Measurements from ENCODE around the gene ZMIZ1.
"Not testable (repeated sequence)": the region's sequence is repeated elsewhere in the genome, so short reads cannot be mapped to it uniquely, and the experiment has no call there.

Gene ZMIZ1

GRCh38 chr10:79327090-79327457 is 258.3 kb downstream of the ZMIZ1 start:
- DNase-seq (ENCODE audit: low spot score) = no peak

GRCh38 chr10:79328147-79328701 is 259.5 kb downstream of the ZMIZ1 start:
- DNase-seq (ENCODE audit: low spot score) = no peak

GRCh38 chr10:79328737-79329504 is 260.2 kb downstream of the ZMIZ1 start:
- peak; percentile 93 for DNase-seq (ENCODE audit: low spot score)

- peak; percentile 84 for DNase-seq (ENCODE audit: low spot score)
Measured at GRCh38 chr10:79329529-79329928, 260.8 kb downstream of the ZMIZ1 start.

- peak; percentile 95 for DNase-seq (ENCODE audit: low spot score)
Measured at GRCh38 chr10:79331226-79331625, 262.5 kb downstream of the ZMIZ1 start.

DNA sequence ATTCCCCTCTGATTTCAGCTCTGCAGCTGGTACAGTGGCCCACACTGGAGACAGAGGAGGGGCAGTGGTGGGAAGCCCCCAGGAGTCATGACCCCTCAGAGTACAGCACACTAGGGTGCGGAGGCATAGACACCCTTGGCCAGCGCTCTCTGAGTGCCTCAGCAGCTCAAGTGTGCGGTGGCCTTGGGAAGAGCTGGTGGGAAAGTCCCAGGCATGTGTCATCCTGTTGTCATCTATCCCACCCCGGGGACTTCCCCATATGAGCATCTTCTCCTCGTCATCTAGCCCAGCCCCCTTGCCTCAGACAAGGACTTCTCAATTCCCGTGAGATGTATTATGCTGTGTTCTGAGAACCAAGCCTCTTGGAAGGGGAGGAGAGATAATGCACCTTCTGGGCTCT is 262.9 kb downstream of the ZMIZ1 start:
- DNase-seq (ENCODE audit: low spot score) = peak; percentile 97

DNA sequence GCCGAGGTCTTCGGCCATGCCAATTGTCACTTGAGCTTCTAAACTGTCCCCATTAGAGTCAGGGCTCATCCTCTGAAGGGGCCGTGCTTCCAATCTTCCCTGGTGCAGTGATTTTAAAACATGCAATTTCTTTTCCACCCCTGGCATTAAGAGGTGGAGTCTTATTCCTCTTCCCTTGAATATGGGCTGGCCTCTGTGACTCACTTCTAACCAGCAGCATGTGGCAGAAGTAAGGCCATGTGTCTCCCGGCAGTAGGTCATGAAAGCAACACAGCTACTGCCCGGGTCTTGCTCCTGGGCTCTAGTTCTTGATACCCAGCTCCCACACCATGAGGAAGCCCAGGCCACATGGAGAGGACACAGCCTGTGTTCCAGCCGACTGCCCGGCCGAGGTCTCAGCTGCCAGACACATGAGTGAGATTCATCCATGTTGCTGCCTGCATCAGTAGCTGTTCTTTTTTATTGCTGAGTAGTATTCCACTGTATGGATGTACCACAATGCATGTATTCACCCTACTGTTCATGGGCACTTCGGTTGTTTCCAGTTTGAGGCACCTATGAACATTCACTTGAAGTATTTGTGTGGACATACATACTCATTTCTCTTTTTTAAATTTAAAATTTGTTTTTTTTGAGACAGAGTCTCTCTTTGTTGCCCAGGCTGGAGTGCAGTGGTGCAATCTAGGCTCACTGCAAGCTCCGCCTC is 264.0 kb downstream of the ZMIZ1 start:
- not testable (repeated sequence) for DNase-seq (ENCODE audit: low spot score)

- peak; percentile 86 for DNase-seq (ENCODE audit: low spot score)
Measured at GRCh38 chr10:79333513-79333912, 264.7 kb downstream of the ZMIZ1 start.

GRCh38 chr10:79334573-79334972 is 265.8 kb downstream of the ZMIZ1 start:
- no peak for DNase-seq (ENCODE audit: low spot score)

DNA sequence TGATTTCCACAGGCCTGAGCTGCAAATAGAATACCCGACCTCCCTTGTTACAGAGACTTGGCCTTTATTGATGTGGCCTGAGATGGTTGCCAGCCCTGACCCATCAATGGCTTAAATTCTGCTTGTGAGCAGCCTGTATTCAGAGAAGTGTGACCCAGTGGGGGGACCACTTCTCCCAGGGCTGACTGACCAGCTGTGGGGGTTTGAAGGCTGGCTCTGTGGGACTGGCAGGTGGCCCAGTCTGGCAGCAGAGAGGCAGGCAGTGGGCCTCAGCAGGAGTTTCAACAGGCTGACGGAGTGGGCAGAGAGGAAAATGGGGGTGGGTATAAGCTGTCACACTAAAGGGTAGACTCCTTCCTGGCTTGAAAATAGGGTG is 266.3 kb downstream of the ZMIZ1 start:
- DNase-seq (ENCODE audit: low spot score) = no peak

DNA sequence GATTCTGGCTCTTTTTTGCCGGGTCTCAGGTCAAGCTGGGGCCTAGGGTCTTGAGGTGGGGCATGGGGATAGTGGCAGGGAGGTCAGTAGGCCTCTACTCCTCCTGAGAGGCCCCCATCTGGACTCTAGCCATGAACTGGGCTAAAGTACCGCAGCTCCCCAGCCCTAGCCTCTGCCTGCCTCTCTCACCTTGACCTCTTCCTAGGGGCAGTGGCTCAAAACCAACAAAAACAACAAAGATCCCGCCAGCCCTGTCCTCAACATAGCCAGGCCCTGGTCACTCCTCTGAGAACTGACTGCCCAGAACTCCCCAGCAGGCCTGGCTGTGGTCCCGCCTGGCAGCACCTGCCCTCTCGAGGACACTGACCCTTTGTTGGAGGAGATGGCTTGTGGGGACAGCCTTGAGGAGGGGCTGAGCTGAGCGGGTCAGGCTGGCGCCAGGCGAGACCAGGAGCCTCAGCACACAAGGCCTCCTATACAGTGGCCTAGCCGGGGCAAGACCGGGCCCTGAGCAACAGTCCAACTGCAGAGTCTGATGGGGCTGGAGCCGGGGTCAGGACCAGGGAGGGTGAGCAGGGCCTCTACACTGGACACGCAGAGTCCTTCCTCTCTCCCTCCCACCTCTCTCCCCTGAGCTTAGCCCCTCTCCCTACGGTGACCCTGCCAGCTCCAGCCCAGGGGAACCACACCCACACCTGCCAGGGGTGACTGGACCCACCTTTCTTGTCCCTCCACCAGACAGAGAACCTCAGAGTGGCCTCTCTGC is 266.9 kb downstream of the ZMIZ1 start:
- no peak for DNase-seq (ENCODE audit: low spot score)

DNA sequence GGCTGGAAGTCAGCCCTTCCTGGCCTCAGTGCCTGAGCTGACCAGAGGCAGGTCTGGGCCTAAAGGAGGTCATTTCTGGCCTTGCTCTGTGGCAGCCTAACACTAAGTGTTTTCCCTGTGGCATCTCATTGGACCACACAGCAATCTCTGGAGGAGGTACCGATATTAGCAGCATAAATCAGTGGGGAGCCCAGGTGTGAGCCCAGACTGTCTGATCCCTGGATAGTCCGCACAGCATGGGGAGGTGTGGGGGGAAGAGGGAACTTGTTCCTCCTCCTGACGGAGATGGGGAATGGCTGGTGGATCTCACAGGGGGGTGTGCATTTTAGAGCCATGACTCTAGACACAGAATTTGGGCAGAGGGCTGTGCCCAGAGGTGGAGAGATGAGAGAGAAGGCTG is 267.5 kb downstream of the ZMIZ1 start:
- no peak for DNase-seq (ENCODE audit: low spot score)

GRCh38 chr10:79336739-79337138 is 268.0 kb downstream of the ZMIZ1 start:
- DNase-seq (ENCODE audit: low spot score) = no peak

DNA sequence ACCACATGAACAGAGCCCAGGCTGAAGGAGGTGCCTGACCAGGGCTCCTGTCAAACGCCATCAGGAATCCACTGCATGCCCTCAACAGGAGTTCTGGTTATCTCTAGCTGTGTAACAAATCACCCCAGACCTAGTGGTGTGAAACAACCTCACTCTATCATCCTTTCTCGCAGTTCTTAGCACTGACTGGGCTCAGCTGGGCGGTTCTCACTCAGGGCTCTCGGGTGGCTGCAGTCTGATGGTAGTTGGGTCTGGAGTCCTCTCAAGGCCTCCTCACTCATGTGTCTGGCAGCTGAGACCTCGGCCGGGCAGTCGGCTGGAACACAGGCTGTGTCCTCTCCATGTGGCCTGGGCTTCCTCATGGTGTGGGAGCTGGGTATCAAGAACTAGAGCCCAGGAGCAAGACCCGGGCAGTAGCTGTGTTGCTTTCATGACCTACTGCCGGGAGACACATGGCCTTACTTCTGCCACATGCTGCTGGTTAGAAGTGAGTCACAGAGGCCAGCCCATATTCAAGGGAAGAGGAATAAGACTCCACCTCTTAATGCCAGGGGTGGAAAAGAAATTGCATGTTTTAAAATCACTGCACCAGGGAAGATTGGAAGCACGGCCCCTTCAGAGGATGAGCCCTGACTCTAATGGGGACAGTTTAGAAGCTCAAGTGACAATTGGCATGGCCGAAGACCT is 269.2 kb downstream of the ZMIZ1 start:
- not testable (repeated sequence) for DNase-seq (ENCODE audit: low spot score)

GRCh38 chr10:79339266-79339665 is 270.5 kb downstream of the ZMIZ1 start:
- DNase-seq (ENCODE audit: low spot score) = no peak

- DNase-seq (ENCODE audit: low spot score) = no peak
Measured at GRCh38 chr10:79340646-79341244, 272.0 kb downstream of the ZMIZ1 start.

GRCh38 chr10:79342295-79342761 is 273.6 kb downstream of the ZMIZ1 start:
- DNase-seq (ENCODE audit: low spot score) = no peak

DNA sequence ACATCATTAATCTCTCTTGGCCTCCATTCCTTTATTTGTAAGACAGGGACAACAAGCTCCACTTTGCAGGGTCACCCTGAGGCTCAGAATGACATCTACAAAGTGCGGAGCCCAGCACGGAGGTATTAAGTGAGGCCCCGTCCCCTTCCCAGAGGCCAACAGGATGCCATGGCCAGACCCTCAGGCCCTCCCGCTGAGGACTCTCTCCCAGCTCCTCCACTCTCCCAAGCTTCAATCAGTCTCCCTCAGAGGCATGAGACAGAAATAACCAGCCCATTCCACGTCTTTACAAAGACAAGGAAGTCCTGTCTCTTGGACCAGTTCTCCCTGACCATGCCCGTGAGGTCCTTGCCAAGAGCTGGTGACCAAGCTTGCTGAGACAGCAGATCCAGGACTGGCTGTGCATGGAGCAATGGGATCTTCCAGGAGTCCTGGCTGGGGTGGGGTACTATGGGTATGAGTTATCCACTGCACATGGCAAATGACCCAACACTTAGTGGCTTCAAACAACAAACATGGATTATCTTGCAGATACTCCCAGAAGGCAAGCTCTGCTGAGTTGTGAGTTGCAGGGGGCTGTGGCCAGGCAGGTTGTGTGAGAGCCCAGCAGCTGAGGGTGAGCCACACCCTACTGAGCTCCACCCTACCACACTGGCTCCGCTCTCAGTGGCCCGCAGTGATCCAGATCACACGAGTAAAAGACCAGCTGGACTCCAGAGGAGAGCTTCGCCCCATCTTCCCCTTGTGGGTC is 274.2 kb downstream of the ZMIZ1 start:
- no peak for DNase-seq (ENCODE audit: low spot score)

DNA sequence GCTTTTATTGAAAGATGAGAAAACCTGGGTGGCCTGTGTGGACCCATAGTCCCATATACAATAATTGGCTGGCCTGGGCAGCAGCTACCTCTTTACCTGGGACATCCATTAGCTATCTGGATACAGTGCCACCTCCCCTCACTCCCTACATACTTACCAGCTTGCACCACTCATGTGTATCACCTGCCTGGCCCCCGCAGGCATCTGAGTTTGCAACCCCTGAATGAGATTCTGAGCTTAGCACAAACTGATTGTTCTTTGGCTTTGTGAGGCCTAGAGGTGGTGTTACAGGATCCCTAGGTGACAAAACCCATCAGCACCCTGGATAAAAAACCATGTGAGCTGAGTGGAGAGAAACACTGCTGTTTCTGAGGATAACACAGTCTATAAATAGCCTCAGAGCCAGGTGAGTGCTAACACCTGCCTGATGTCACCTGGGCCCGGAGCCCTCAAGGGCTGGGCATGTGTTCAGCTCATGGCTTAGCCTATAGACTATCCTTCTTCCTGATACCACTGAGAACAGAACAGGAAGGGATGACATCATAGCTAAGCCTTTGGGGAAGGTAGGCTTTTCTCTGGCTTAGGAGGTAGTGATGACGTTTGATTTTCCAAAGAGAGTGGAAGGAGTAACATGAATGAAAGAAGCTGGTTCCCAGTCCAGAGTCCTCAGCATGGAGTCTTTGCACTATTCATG is 275.9 kb downstream of the ZMIZ1 start:
- DNase-seq (ENCODE audit: low spot score) = peak; percentile 36
